ENCODE results near the gene KRTAP10-3. TPM values are rescaled to one million over a fixed set of nuclear protein-coding genes. Genes with fewer than 3 reads are reported as not detected.
A peak's percentile ranks its signal among the peaks of the same experiment; 100 is the strongest.
"Not testable (repeated sequence)": the region's sequence is repeated elsewhere in the genome, so short reads cannot be mapped to it uniquely, and the experiment has no call there.

KRTAP10-3 gene
- total RNA-seq, 3 donors from 2014 or later: not detected

- TF ChIP-seq CTCF (IDR thresholded peaks at IDR 0.05): no peak
- ATAC-seq: no peak
- H3K9me3 ChIP-seq: no peaks in the 10 kb centered on the region
Observed at GRCh38 chr21:44601596-44602462, 43.2 kb upstream of the KRTAP10-3 start.

GRCh38 chr21:44601091-44601490 lies 42.5 kb upstream of the KRTAP10-3 start:
- H3K9me3 ChIP-seq; DNase-seq; intact Hi-C loops (cut with DNase I, micrococcal nuclease); H3K4me1 ChIP-seq (ENCODE audit: low read depth); H3K36me3 ChIP-seq (ENCODE audit: low read depth); H3K4me3 ChIP-seq: not testable (repeated sequence)
- ATAC-seq: peak; percentile 29

More at GRCh38 chr21:44601596-44602462, 43.2 kb upstream of the KRTAP10-3 start:
- H3K4me3 ChIP-seq: no peak overlapping the region
- H3K36me3 ChIP-seq (ENCODE audit: low read depth): no peaks in the 10 kb centered on the region
- H3K4me1 ChIP-seq (ENCODE audit: low read depth): no peaks in the 10 kb centered on the region
- DNase-seq: no peak
- intact Hi-C loops (cut with DNase I, micrococcal nuclease): no loop called here

GRCh38 chr21:44600118-44600978 lies 41.8 kb upstream of the KRTAP10-3 start, which contains the start of gene KRTAP10-7:
Gene KRTAP10-7 (plus strand): TSS chr21:44600597. CDS start chr21:44600622, 25 bp downstream.
- ATAC-seq; DNase-seq; H3K4me1 ChIP-seq (ENCODE audit: low read depth); H3K9me3 ChIP-seq; intact Hi-C loops (cut with DNase I, micrococcal nuclease); H3K4me3 ChIP-seq; H3K36me3 ChIP-seq (ENCODE audit: low read depth): not testable (repeated sequence)

GRCh38 chr21:44599264-44600029 lies 40.9 kb upstream of the KRTAP10-3 start:
- H3K4me1 ChIP-seq (ENCODE audit: low read depth): no peaks in the 10 kb centered on the region
- TF ChIP-seq CTCF (IDR thresholded peaks at IDR 0.05): no peak
- ATAC-seq (no peak), DNase-seq (no peak)
- intact Hi-C loops (cut with DNase I, micrococcal nuclease): no loop called here
- no peaks in the 10 kb centered on the region for H3K36me3 ChIP-seq (ENCODE audit: low read depth)
- no peaks in the 10 kb centered on the region for H3K9me3 ChIP-seq
- H3K4me3 ChIP-seq: no peak overlapping the region

- Histone ChIP-seq H3K9me3 (no peaks in the 10 kb centered on the region), H3K36me3 (ENCODE audit: low read depth) (no peaks in the 10 kb centered on the region), H3K4me1 (ENCODE audit: low read depth) (no peaks in the 10 kb centered on the region), H3K4me3 (no peak overlapping the region)
- TF ChIP-seq CTCF (IDR thresholded peaks at IDR 0.05): no peak
- intact Hi-C loops (cut with DNase I, micrococcal nuclease): no loop called here
- ATAC-seq (no peak), DNase-seq (no peak)
Observed at GRCh38 chr21:44598061-44598460, 39.5 kb upstream of the KRTAP10-3 start.

- no peaks in the 10 kb centered on the region for H3K4me1 ChIP-seq (ENCODE audit: low read depth)
- TF ChIP-seq CTCF (IDR thresholded peaks at IDR 0.05): no peak
- no peaks in the 10 kb centered on the region for H3K9me3 ChIP-seq
- H3K4me3 ChIP-seq: no peak overlapping the region
- H3K36me3 ChIP-seq (ENCODE audit: low read depth): no peaks in the 10 kb centered on the region
- intact Hi-C loops (cut with DNase I, micrococcal nuclease): no loop called here
- no peak for DNase-seq
- ATAC-seq: no peak
Observed at GRCh38 chr21:44596068-44596725, 37.6 kb upstream of the KRTAP10-3 start.

Measured in mucosa of descending colon (tissue), 3 donors.